ENCODE measurements around the gene PCBP3.
"Not testable (repeated sequence)": the region's sequence is repeated elsewhere in the genome, so short reads cannot be mapped to it uniquely, and the experiment has no call there.

PCBP3 gene

GRCh38 chr21:45698493-45699184, 55.1 kb downstream of the PCBP3 start:
- no peak for DNase-seq

- no peak for DNase-seq
These were observed 55.9 kb downstream of the PCBP3 start for GRCh38 chr21:45699251-45699942.

GRCh38 chr21:45699966-45700365, 56.4 kb downstream of the PCBP3 start:
- DNase-seq, result no peak

GRCh38 chr21:45700461-45700860, 56.9 kb downstream of the PCBP3 start:
- DNase-seq, result no peak

GRCh38 chr21:45704311-45705108, 61.0 kb downstream of the PCBP3 start:
- DNase-seq, result no peak

GRCh38 chr21:45706299-45706698, 62.8 kb downstream of the PCBP3 start:
- DNase-seq, result no peak

- DNase-seq, result no peak
These were observed 65.6 kb downstream of the PCBP3 start for GRCh38 chr21:45709173-45709572.

GRCh38 chr21:45709696-45710268, 66.3 kb downstream of the PCBP3 start:
- DNase-seq, result no peak

GRCh38 chr21:45710306-45710705, 66.8 kb downstream of the PCBP3 start:
- not testable (repeated sequence) for DNase-seq

- DNase-seq, result no peak
These were observed 70.1 kb downstream of the PCBP3 start for GRCh38 chr21:45713613-45714012.

GRCh38 chr21:45715441-45715840, 71.9 kb downstream of the PCBP3 start:
- no peak for DNase-seq

- DNase-seq, result no peak
These were observed 74.9 kb downstream of the PCBP3 start for GRCh38 chr21:45718413-45718812.

GRCh38 chr21:45719177-45719802, 75.8 kb downstream of the PCBP3 start:
- DNase-seq, result no peak

- DNase-seq, result not testable (repeated sequence)
These were observed 76.7 kb downstream of the PCBP3 start for GRCh38 chr21:45720204-45720603.

- no peak for DNase-seq
These were observed 78.1 kb downstream of the PCBP3 start for GRCh38 chr21:45721671-45722070.

GRCh38 chr21:45723049-45723958, 79.8 kb downstream of the PCBP3 start:
- no peak for DNase-seq

GRCh38 chr21:45724345-45724961, 80.9 kb downstream of the PCBP3 start:
- DNase-seq, result no peak

GRCh38 chr21:45724994-45725843, 81.7 kb downstream of the PCBP3 start:
- no peak for DNase-seq

- no peak for DNase-seq
These were observed 82.3 kb downstream of the PCBP3 start for GRCh38 chr21:45725844-45726200.

GRCh38 chr21:45726438-45726837, 82.9 kb downstream of the PCBP3 start:
- DNase-seq, result no peak

All from NCI-H774 (cell line).